Cardiac septum (tissue), 1 donor: Measurements from ENCODE around the gene NOP16. TPM values are rescaled to one million over a fixed set of nuclear protein-coding genes. Genes with fewer than 3 reads are reported as not detected.

Experiments used
- DNase-seq: peaks from one replicate; pipeline ENCODE4 v3.0.0-alpha.2; 2020; ENCODE audit warnings: low spot score
- intact Hi-C: fragments of 100-400 bp; cut with DNase I; formaldehyde crosslinking; loops from one replicate; pipeline ENCODE4 v1.14.0; 2022
- total RNA-seq: library from RNA; stranded (reverse); fragmentation: NEBNext Ultra II Directional; extraction: Animal tissue kit (Norgen Biotek cat#: 25700); gene quantifications from one replicate; pipeline ENCODE4 v1.2.1, GENCODE V29; 2021
- donor health status: DM: no; HTN: no; CAD: no.

The NOP16 gene
- total RNA-seq, 1 donor from 2014 or later: 22.5 TPM

- intact Hi-C loops: no loop called here
- DNase-seq: no peak
Observed at GRCh38 chr5:176366232-176366894, 22.0 kb downstream of the NOP16 start.

GRCh38 chr5:176365351-176366231 lies 22.8 kb downstream of the NOP16 start, which contains the start of gene ARL10:
TSS of gene ARL10 (plus strand) at chr5:176365487. CDS start at chr5:176365564, 77 bp downstream.
- no peak for DNase-seq
- intact Hi-C loops: no loop called here

GRCh38 chr5:176364765-176365350 lies 23.5 kb downstream of the NOP16 start:
- intact Hi-C loops: loop anchor here (5.0 kb wide), 1 partner anchor 177 kb away; no protein-coding TSS in a partner anchor
- no peak for DNase-seq

GRCh38 chr5:176362233-176362490 lies 26.2 kb downstream of the NOP16 start:
- intact Hi-C loops: loop anchor here (5.0 kb wide), 1 partner anchor 180 kb away; no protein-coding TSS in a partner anchor
- no peak for DNase-seq

GRCh38 chr5:176361437-176362232 lies 26.8 kb downstream of the NOP16 start, which contains the start of gene KIAA1191:
TSS of gene KIAA1191 (minus strand) at chr5:176361764. CDS start at chr5:176359508, 2,256 bp downstream.
- peak; percentile 98 for DNase-seq
- intact Hi-C loops: loop anchor here (1.0 to 5.0 kb wide), 3 partner anchors 27 to 181 kb away; partner anchors contain the start of genes HIGD2A and NOP16

- intact Hi-C loops: loop anchor here (1.0 to 5.0 kb wide), 3 partner anchors 28 to 181 kb away; partner anchors contain the start of genes HIGD2A and NOP16
- DNase-seq: no peak
Observed at GRCh38 chr5:176360894-176361436, 27.4 kb downstream of the NOP16 start.

GRCh38 chr5:176359658-176360057 lies 28.7 kb downstream of the NOP16 start:
- DNase-seq: no peak
- intact Hi-C loops: loop anchor here (2.0 to 5.0 kb wide), 2 partner anchors 29 to 183 kb away; partner anchors contain the start of genes HIGD2A and NOP16

- DNase-seq: no peak
- intact Hi-C loops: no loop called here
Observed at GRCh38 chr5:176356179-176356566, 32.2 kb downstream of the NOP16 start.

- intact Hi-C loops: no loop called here
- no peak for DNase-seq
Observed at GRCh38 chr5:176355400-176356178, 32.8 kb downstream of the NOP16 start.

GRCh38 chr5:176353533-176353932 lies 34.9 kb downstream of the NOP16 start:
- intact Hi-C loops: no loop called here
- no peak for DNase-seq

- DNase-seq: no peak
- intact Hi-C loops: no loop called here
Observed at GRCh38 chr5:176352116-176352878, 36.1 kb downstream of the NOP16 start.

- no peak for DNase-seq
- intact Hi-C loops: no loop called here
Observed at GRCh38 chr5:176350416-176350815, 38.0 kb downstream of the NOP16 start.

- intact Hi-C loops: no loop called here
- DNase-seq: no peak
Observed at GRCh38 chr5:176342766-176343458, 45.5 kb downstream of the NOP16 start.

- intact Hi-C loops: no loop called here
- no peak for DNase-seq
Observed at GRCh38 chr5:176342158-176342483, 46.3 kb downstream of the NOP16 start.

- no peak for DNase-seq
- intact Hi-C loops: no loop called here
Observed at GRCh38 chr5:176341325-176342157, 46.9 kb downstream of the NOP16 start.

GRCh38 chr5:176339304-176339703 lies 49.1 kb downstream of the NOP16 start:
- intact Hi-C loops: no loop called here
- no peak for DNase-seq
